Upper lobe of left lung (tissue), 6 donors: ENCODE data around the gene INO80E. TPM values are rescaled to one million over a fixed set of nuclear protein-coding genes. Genes with fewer than 3 reads are reported as not detected.
A peak's percentile ranks its signal among the peaks of the same experiment; 100 is the strongest.

Experiments
- ATAC-seq, 2 donors: fragments of 200-7000 bp; cut with Tn5 transposase; one replicate each; pipeline ENCODE4 v1.9.1; 2022; ENCODE audit warnings: mild to moderate bottlenecking in 2 of 2, moderate library complexity in 2 of 2; ENCODE audit not compliant: low FRiP score in 2 of 2
- DNase-seq, 2 donors: peaks; one replicate each; pipeline ENCODE4 v3.0.0-alpha.2; 2019 to 2020
- H3K27ac ChIP-seq, 4 donors: fragments of 200-600 bp; sonication (generic); one replicate each; pipeline ENCODE4 v1.5.1; 2016 to 2019
- H3K27me3 ChIP-seq, 4 donors: fragments of 200-600 bp; sonication (generic); one replicate each; pipeline ENCODE4 v1.5.1; 2017 to 2019
- H3K36me3 ChIP-seq, 4 donors: fragments of 200-600 bp; sonication (generic); one replicate each; pipeline ENCODE4 v1.5.1; 2016 to 2019
- H3K4me1 ChIP-seq, 4 donors: fragments of 200-600 bp; sonication (generic); one replicate each; pipeline ENCODE4 v1.5.1; 2018 to 2019
- H3K4me3 ChIP-seq, 4 donors: fragments of 200-600 bp; sonication (generic); one replicate each; pipeline ENCODE4 v1.5.1; 2017 to 2019; ENCODE audit warnings: mild to moderate bottlenecking in 2 of 4, moderate library complexity in 1 of 4
- H3K9me3 ChIP-seq, 4 donors: fragments of 200-600 bp; sonication (generic); one replicate each; pipeline ENCODE4 v1.5.1; 2018 to 2019
- EP300 ChIP-seq, 4 donors: sonication (generic); formaldehyde crosslinking; IDR thresholded peaks; one replicate each; pipeline ENCODE4 v1.5.1; 2017; ENCODE audit warnings: antibody characterized with exemption in 4 of 4, control low read depth in 2 of 4
- POLR2A ChIP-seq, 4 donors: fragments of 450-650 bp; IDR thresholded peaks; one replicate each; pipeline ENCODE4 v1.5.1; 2016 to 2017; ENCODE audit warnings: antibody characterized with exemption in 4 of 4, mild to moderate bottlenecking in 2 of 4
- POLR2AphosphoS5 ChIP-seq, 2 donors: sonication (generic); formaldehyde crosslinking; IDR thresholded peaks; one replicate each; pipeline ENCODE4 v1.5.1; 2017; ENCODE audit warnings: antibody characterized with exemption in 2 of 2
- WGBS, 2 donors: methylation state at CpG; one replicate each; pipeline ENCODE4 v1.1.5; 2017 to 2018; 5-methylcytosine and 5-hydroxymethylcytosine counted together
- total RNA-seq, 6 donors: library from RNA; depleted of rRNA in 4 of 6; stranded (reverse); fragments of >200 nt in 4 of 6; gene quantifications; one replicate each; pipeline versions ENCODE4 v1.1.0 to v1.2.1, GENCODE V29; 2016 to 2021
- TF ChIP-seq, protein P1 (sequence below), 6 experiments: fragments of 450-650 bp in 4 of 6; fragments of 200-600 bp in 2 of 6; sonication (generic) in 2 of 6; IDR thresholded peaks; one replicate each; pipeline ENCODE4 v1.5.1; 2016 to 2019; ENCODE audit warnings: antibody characterized with exemption in 6 of 6
- donor health status: DM: no; HTN: no; CAD: no; lungs with moderate emphysema.
- donor health status: DM: no; HTN: yes; CAD: no; lungs with severe emphysema.

Gene INO80E
- total RNA-seq, 6 donors from 2014 or later, result 29.5 to 82.8 (median 55.7) TPM

DNA sequence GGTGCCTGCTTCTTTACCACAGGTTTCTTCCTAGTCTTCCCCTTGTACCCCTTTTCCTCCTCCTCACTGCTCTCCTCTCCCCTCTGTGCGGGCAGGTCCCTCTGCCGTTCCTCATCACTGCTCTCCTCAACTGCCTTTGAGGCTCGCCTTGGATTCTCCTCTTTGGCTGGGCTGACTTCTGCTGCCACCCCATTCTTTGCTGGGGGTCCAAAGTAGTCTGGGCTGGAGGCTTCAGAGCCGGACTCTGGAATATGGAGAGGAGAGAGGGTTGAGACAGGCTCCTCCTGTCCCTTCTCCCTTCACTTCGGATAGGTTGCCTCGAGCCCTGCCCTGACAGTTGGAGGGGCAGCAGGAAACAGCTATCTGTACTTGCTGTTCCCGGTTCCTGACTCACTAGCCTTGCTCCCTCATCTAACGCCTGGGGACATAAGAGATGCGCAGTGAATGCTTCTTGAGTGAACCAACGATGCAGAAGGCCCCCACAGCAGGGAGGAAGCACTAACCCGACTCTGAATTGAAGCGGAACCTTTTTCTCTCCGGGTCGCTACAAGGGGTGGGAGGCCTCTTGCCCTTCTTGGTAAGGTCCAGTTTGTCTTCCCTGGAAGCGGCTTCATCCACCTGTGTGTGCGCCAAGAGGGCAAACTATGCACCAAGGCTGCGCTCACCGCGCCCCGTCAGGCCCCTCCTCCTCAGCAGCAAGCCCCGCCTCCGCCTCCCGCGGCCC is 1.3 kb upstream of the INO80E start:
- peak overlapping the region; percentile 88 to 92 (median 90) for H3K27ac ChIP-seq

DNA sequence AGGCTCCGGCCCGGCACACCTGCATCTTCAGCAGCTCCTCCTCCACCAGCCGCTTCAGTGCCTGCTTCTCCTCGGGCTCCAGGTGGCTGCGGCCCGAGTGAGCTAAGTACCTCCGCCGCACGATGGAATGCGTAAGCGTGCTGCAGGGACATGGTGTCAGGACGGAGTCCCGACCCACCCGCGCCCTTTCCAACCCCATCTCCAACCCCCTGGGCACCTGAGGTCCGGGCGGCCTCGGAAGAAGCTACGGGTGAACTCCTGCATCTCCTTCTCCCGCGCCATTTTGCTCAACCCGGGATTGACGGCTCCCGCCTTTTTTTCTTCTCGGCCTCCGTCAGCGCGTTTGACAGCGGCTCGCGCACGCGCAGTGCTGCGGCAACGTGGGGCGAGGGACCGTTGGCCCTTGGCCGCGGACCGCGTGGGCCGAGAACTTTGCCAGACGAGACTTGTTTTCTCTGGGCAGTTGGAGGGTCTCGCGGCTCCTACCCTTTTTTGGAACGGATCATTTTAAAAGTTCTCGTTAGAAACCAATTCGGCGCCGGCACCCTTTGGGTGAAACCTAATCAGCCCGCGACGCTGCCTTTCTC is 624 bp upstream of the INO80E start, which contains the start of gene HIRIP3:
TSS of gene HIRIP3 (minus strand) at position 294 of the 587 bp plus-strand sequence. CDS start at position 282, 12 bp downstream.
- peak within 1 kb of the TSS; percentile 74 to 96 (median 83) for H3K4me3 ChIP-seq
- H3K36me3 ChIP-seq, result peaks cover 8 to 55% (median 33%) of the 10 kb centered on the region in 4 donors
- H3K27ac ChIP-seq, result peak within 1 kb of the TSS; percentile 88 to 92 (median 90)
- DNase-seq, result peak; percentile 79 to 98
- WGBS, 2 donors, result 0 to 1% methylated on average over 41 to 46 of the region's 53 CpGs
- no peaks in the 10 kb centered on the region for H3K27me3 ChIP-seq
- H3K4me1 ChIP-seq, result peaks cover 26 to 50% (median 43%) of the 10 kb centered on the region in 4 donors
- TF ChIP-seq EP300 (IDR thresholded peaks at IDR 0.05) (peak in 1 of 4 donors; percentile 62), POLR2AphosphoS5 (IDR thresholded peaks at IDR 0.05) (peak; percentile 44 to 60), POLR2A (IDR thresholded peaks at IDR 0.05) (peak in 3 of 4 donors; percentile 21 to 55 (median 31))
- TF ChIP-seq, protein P1, sequence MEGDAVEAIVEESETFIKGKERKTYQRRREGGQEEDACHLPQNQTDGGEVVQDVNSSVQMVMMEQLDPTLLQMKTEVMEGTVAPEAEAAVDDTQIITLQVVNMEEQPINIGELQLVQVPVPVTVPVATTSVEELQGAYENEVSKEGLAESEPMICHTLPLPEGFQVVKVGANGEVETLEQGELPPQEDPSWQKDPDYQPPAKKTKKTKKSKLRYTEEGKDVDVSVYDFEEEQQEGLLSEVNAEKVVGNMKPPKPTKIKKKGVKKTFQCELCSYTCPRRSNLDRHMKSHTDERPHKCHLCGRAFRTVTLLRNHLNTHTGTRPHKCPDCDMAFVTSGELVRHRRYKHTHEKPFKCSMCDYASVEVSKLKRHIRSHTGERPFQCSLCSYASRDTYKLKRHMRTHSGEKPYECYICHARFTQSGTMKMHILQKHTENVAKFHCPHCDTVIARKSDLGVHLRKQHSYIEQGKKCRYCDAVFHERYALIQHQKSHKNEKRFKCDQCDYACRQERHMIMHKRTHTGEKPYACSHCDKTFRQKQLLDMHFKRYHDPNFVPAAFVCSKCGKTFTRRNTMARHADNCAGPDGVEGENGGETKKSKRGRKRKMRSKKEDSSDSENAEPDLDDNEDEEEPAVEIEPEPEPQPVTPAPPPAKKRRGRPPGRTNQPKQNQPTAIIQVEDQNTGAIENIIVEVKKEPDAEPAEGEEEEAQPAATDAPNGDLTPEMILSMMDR (IDR thresholded peaks at IDR 0.05), result no peak
- ATAC-seq, result peak; percentile 84 to 89
- H3K9me3 ChIP-seq, result no peaks in the 10 kb centered on the region

More for the DNA sequence above, 1.3 kb upstream of the INO80E start:
- peak; percentile 56 to 80 for ATAC-seq
- peak; percentile 86 to 95 for DNase-seq
- Histone ChIP-seq H3K4me1 (peaks cover 26 to 52% (median 44%) of the 10 kb centered on the region in 4 donors), H3K27me3 (no peaks in the 10 kb centered on the region), H3K4me3 (peak overlapping the region; percentile 74 to 96 (median 83)), H3K36me3 (peaks cover 10 to 55% (median 36%) of the 10 kb centered on the region in 4 donors), H3K9me3 (no peaks in the 10 kb centered on the region)
- TF ChIP-seq POLR2A (IDR thresholded peaks at IDR 0.05) (no peak), EP300 (IDR thresholded peaks at IDR 0.05) (no peak), POLR2AphosphoS5 (IDR thresholded peaks at IDR 0.05) (no peak)
- TF ChIP-seq, protein P1 (IDR thresholded peaks at IDR 0.05), result no peak
- WGBS, 2 donors, result 13 to 29% methylated on average over 12 to 24 of the region's 24 CpGs

DNA sequence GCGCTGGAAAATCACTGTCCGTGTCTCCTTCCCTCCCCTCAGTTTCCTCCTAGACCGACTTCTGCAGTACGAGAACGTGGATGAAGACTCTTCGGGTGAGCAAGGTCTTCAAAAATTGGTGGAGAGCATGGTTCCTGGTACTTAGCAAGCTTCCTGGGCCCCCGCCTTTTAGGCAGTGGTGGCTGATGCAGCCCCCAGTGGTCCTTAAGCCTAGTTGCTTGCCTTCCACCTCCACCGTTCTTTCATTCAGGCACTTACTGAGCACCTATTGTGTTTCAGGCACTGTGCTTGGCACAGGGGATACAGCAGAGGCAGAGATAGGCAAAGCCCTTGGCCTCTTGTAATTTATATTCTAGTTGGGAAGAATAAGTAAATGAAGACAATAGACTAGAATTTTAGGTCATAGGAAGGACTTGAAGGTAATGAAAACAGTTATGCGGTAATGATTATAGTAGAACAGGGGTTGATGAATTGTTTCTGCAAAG is 767 bp downstream of the INO80E start:
- peaks cover 0 to 55% (median 27%) of the 10 kb centered on the region in 4 donors for H3K36me3 ChIP-seq
- H3K27me3 ChIP-seq, result no peaks in the 10 kb centered on the region
- peak overlapping the region; percentile 88 to 92 (median 90) for H3K27ac ChIP-seq
- H3K4me3 ChIP-seq, result peak overlapping the region; percentile 56 to 92 (median 74)
- 20 to 25% methylated on average over 9 of the region's 9 CpGs for WGBS, 2 donors
- no peaks in the 10 kb centered on the region for H3K9me3 ChIP-seq
- TF ChIP-seq, protein P1 (IDR thresholded peaks at IDR 0.05), result no peak
- no peak for TF ChIP-seq POLR2AphosphoS5 (IDR thresholded peaks at IDR 0.05)
- TF ChIP-seq POLR2A (IDR thresholded peaks at IDR 0.05), result no peak
- TF ChIP-seq EP300 (IDR thresholded peaks at IDR 0.05), result no peak
- ATAC-seq, result no peak
- no peak for DNase-seq
- H3K4me1 ChIP-seq, result peaks cover 21 to 36% (median 29%) of the 10 kb centered on the region in 4 donors

DNA sequence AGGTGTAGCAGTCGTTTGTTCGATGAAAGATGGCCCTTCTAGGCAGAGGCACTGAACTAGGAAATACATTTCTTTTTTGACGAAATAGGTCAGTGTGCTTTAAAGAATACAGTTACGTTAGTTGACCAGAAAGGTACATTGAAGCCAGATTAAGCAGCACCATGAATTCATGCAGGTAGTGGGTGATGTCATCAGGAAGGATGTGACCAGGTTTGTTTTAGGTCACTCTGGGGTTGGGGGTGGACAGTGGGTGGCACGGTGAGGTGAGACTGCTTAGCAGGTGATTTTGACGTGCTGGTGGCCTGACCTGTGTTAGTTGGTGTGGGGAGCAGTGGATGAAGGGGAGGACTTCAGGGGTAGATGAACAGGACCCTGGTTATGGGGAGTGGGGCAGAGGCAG is 3.6 kb downstream of the INO80E start:
- TF ChIP-seq EP300 (IDR thresholded peaks at IDR 0.05) (no peak), POLR2AphosphoS5 (IDR thresholded peaks at IDR 0.05) (no peak), POLR2A (IDR thresholded peaks at IDR 0.05) (no peak)
- TF ChIP-seq, protein P1 (IDR thresholded peaks at IDR 0.05), result no peak
- Histone ChIP-seq H3K36me3 (peaks cover 0 to 46% (median 14%) of the 10 kb centered on the region in 4 donors), H3K9me3 (no peaks in the 10 kb centered on the region), H3K27me3 (no peaks in the 10 kb centered on the region), H3K4me3 (no peak overlapping the region), H3K27ac (no peak overlapping the region), H3K4me1 (peaks cover 11 to 22% (median 14%) of the 10 kb centered on the region in 4 donors)
- 89 to 91% methylated on average over 6 of the region's 6 CpGs for WGBS, 2 donors
- DNase-seq, result no peak
- ATAC-seq, result no peak
